ENCODE measurements around the gene PCNA. TPM values are rescaled to one million over a fixed set of nuclear protein-coding genes. Genes with fewer than 3 reads are reported as not detected.
A peak's percentile ranks its signal among the peaks of the same experiment; 100 is the strongest.

The PCNA gene
- total RNA-seq (2021; ENCODE audit: unreplicated experiment): 273 TPM
- polyA plus RNA-seq (2012): 135 and 150 TPM in 2 replicates
- Bru-seq, nascent RNA: percentile 94 among the genes with signal in this experiment
- BruChase-seq, experiment 1, labeled RNA remaining after a 6-hour chase: percentile 97 among the genes with signal in this experiment
- percentile 93 among the genes with signal in this experiment for BruChase-seq, experiment 2, labeled RNA remaining after a 2-hour chase
- long read RNA-seq, transcript PCNA-202 (7 exons, 1,359 nt): minor isoform, 20 of 208 reads
- long read RNA-seq, transcript PCNA-201 (6 exons, 1,344 nt): major isoform, 173 of 208 reads
- long read RNA-seq, partial matches to known transcripts: 10 of 208 reads
- long read RNA-seq, other reads (novel, unspliced or antisense): 5 of 208 reads

- peak; percentile 96 for ATAC-seq
- peaks cover 30% of the 10 kb centered on the region; the same call in 1 of the 2 replicates for H4K20me1 ChIP-seq (ENCODE audit: insufficient read depth)
- DNase-seq (ENCODE audit: low read depth, low spot score): peak; percentile 92
- H3K27ac ChIP-seq (ENCODE audit: low read depth, low read length): peak within 1 kb of the TSS; percentile 97
- peak within 1 kb of the TSS; percentile 84 to 90 for H3K4me3 ChIP-seq (replicated peaks in 1 of 2; ENCODE audit: low read depth in 1 of 2, low read length in 2 of 2)
- BruUV-seq (replicated peaks): no TSS peak
- intact Hi-C loops (cut with micrococcal nuclease): no loop called here
- ChIA-PET POLR2A (interaction anchor here (0.7 to 1.6 kb wide), 3 partner anchors 34 to 53 kb away, joined by 3 to 4 read pairs (median 3); no protein-coding TSS in a partner anchor), CTCF (interaction anchor here (1.5 to 1.7 kb wide), 2 partner anchors 18 to 73 kb away, joined by 6 to 7 read pairs; no protein-coding TSS in a partner anchor), RAD21 (ENCODE audit: low non-redundant PET in 1 of 2, low total read pairs in 2 of 2, uncharacterized antibody in 2 of 2, unreplicated experiment in 2 of 2) (interaction anchor here (0.8 to 1.4 kb wide), 2 partner anchors 72 kb away, joined by 3 to 4 read pairs; no protein-coding TSS in a partner anchor)
- H3K4me2 ChIP-seq (ENCODE audit: low read length): peak within 1 kb of the TSS; percentile 78
- H3K4me1 ChIP-seq (ENCODE audit: control insufficient read depth in 1 of 2, insufficient read depth in 2 of 2, low read length in 2 of 2): peaks cover 14 to 33% of the 10 kb centered on the region in 2 experiments
- H3K27me3 ChIP-seq (ENCODE audit: insufficient read depth, low read length): no peaks in the 10 kb centered on the region
- peak; percentile 90; the same call in 1 of the 2 replicates for TF ChIP-seq SIN3A (IDR thresholded peaks at IDR 0.05; ENCODE audit: low read depth)
- no peak for TF ChIP-seq FOSL1 (IDR thresholded peaks at IDR 0.05; ENCODE audit: low read depth)
- TF ChIP-seq, protein P1, sequence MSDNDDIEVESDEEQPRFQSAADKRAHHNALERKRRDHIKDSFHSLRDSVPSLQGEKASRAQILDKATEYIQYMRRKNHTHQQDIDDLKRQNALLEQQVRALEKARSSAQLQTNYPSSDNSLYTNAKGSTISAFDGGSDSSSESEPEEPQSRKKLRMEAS (IDR thresholded peaks at IDR 0.05): peak; percentile 56
- no peak for TF ChIP-seq YY1 (IDR thresholded peaks at IDR 0.05; ENCODE audit: extremely low read depth, insufficient replicate concordance, low read depth, low read length)
- peak; percentile 54; the same call in 1 of the 2 replicates for TF ChIP-seq SRF (IDR thresholded peaks at IDR 0.05; ENCODE audit: low read depth)
- no peak for TF ChIP-seq EZH2phosphoT487 (IDR thresholded peaks at IDR 0.05; ENCODE audit: borderline replicate concordance)
- TF ChIP-seq TCF7L2 (IDR thresholded peaks at IDR 0.05; ENCODE audit: borderline replicate concordance, extremely low read depth, insufficient read depth, insufficient read length): peak; percentile 89
- TF ChIP-seq POLR2AphosphoS5 (IDR thresholded peaks at IDR 0.05; ENCODE audit: low read depth, low read length): peak; percentile 96
- TF ChIP-seq CBX3 (IDR thresholded peaks at IDR 0.05; ENCODE audit: low read depth): 0 out of 2 replicates have a peak, but pooled peaks have one; percentile 17
- TF ChIP-seq ZFX (IDR thresholded peaks at IDR 0.05): peak; percentile 69; the same call in 1 of the 2 replicates
- TF ChIP-seq SP1 (IDR thresholded peaks at IDR 0.05; ENCODE audit: low read depth): peak; percentile 78
- no peak for TF ChIP-seq CTCF (IDR thresholded peaks at IDR 0.05 in 2 of 3, conservative IDR thresholded peaks at IDR 0.05 in 1 of 3; ENCODE audit: borderline replicate concordance in 1 of 3, insufficient read depth in 1 of 3, low read depth in 2 of 3, low read length in 2 of 3)
- peak; percentile 99 for TF ChIP-seq POLR2A (IDR thresholded peaks at IDR 0.05; ENCODE audit: borderline replicate concordance, extremely low read depth, insufficient read depth, insufficient read length)
- TF ChIP-seq, protein P2, sequence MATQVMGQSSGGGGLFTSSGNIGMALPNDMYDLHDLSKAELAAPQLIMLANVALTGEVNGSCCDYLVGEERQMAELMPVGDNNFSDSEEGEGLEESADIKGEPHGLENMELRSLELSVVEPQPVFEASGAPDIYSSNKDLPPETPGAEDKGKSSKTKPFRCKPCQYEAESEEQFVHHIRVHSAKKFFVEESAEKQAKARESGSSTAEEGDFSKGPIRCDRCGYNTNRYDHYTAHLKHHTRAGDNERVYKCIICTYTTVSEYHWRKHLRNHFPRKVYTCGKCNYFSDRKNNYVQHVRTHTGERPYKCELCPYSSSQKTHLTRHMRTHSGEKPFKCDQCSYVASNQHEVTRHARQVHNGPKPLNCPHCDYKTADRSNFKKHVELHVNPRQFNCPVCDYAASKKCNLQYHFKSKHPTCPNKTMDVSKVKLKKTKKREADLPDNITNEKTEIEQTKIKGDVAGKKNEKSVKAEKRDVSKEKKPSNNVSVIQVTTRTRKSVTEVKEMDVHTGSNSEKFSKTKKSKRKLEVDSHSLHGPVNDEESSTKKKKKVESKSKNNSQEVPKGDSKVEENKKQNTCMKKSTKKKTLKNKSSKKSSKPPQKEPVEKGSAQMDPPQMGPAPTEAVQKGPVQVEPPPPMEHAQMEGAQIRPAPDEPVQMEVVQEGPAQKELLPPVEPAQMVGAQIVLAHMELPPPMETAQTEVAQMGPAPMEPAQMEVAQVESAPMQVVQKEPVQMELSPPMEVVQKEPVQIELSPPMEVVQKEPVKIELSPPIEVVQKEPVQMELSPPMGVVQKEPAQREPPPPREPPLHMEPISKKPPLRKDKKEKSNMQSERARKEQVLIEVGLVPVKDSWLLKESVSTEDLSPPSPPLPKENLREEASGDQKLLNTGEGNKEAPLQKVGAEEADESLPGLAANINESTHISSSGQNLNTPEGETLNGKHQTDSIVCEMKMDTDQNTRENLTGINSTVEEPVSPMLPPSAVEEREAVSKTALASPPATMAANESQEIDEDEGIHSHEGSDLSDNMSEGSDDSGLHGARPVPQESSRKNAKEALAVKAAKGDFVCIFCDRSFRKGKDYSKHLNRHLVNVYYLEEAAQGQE (IDR thresholded peaks at IDR 0.05; ENCODE audit: low read depth): no peak
- H3K9me2 ChIP-seq (ENCODE audit: insufficient read depth): no peaks in the 10 kb centered on the region
- peaks cover 48% of the 10 kb centered on the region for H3K79me2 ChIP-seq (ENCODE audit: insufficient read depth, low read length)
- peak within 1 kb of the TSS; percentile 99 for H3K9ac ChIP-seq (ENCODE audit: low read length)
- H3K36me3 ChIP-seq (ENCODE audit: control insufficient read depth in 1 of 2, insufficient read depth in 2 of 2, low read length in 2 of 2): peaks cover 39 to 44% of the 10 kb centered on the region in 2 experiments
- no peaks in the 10 kb centered on the region for H3K9me3 ChIP-seq (ENCODE audit: control insufficient read depth in 1 of 2, insufficient read depth in 1 of 2, low read depth in 1 of 2, low read length in 2 of 2)
- H2AFZ ChIP-seq (ENCODE audit: low read depth, low read length, poor library complexity, severe bottlenecking): no peak within 1 kb of the TSS
Observed at GRCh38 chr20:5119435-5120184, at the start of gene PCNA. PCNA (minus strand) TSS chr20:5119958; CDS start chr20:5119798, 160 bp downstream.
